Measurements from ENCODE around the gene AFDN.

- TF ChIP-seq CTCF (IDR thresholded peaks at IDR 0.05) = no peak
- no peak for TF ChIP-seq POLR2A (IDR thresholded peaks at IDR 0.05)
These were observed 148.1 kb downstream of the AFDN start for GRCh38 chr6:167974640-167975344.

Data from suprapubic skin (tissue), 3 donors.